Occipital lobe (tissue), 2 donors: ENCODE data around the gene PIEZO1. TPM values are rescaled to one million over a fixed set of nuclear protein-coding genes. Genes with fewer than 3 reads are reported as not detected.

Source experiments
- DNase-seq: peaks from one replicate; lab custom pipeline; 2025; lab: John Stamatoyannopoulos, UW
- total RNA-seq: library from RNA; depleted of rRNA; stranded (reverse); fragments of >200 nt; gene quantifications from one replicate; pipeline ENCODE4 v1.2.3, GENCODE V29; 2014

PIEZO1 gene
- total RNA-seq, 1 donor from 2014 or later: 4.8 TPM

GRCh38 chr16:88706229-88706964, 78.6 kb downstream of the PIEZO1 start, which contains the start of the genes CTU2 and RNF166:
TSS of gene CTU2 (plus strand) at chr16:88706503. CDS start at chr16:88706531, 28 bp downstream.
TSS of gene RNF166 (minus strand) at chr16:88706408. CDS start at chr16:88706325, 83 bp downstream.
- DNase-seq: peak; percentile 81

GRCh38 chr16:88705801-88706228, 79.2 kb downstream of the PIEZO1 start:
- DNase-seq: no peak

GRCh38 chr16:88705076-88705684, 79.8 kb downstream of the PIEZO1 start:
- DNase-seq: no peak

GRCh38 chr16:88703486-88704309, 81.3 kb downstream of the PIEZO1 start:
- peak; percentile 39 for DNase-seq

GRCh38 chr16:88702371-88703210, 82.4 kb downstream of the PIEZO1 start:
- DNase-seq: no peak

- DNase-seq: no peak
Observed at GRCh38 chr16:88701581-88702370, 83.2 kb downstream of the PIEZO1 start.

- no peak for DNase-seq
Observed at GRCh38 chr16:88700636-88701482, 84.2 kb downstream of the PIEZO1 start.

GRCh38 chr16:88700322-88700635, 84.7 kb downstream of the PIEZO1 start:
- no peak for DNase-seq

GRCh38 chr16:88699180-88699579, 85.8 kb downstream of the PIEZO1 start:
- no peak for DNase-seq

GRCh38 chr16:88698646-88699045, 86.4 kb downstream of the PIEZO1 start:
- no peak for DNase-seq

- DNase-seq: no peak
Observed at GRCh38 chr16:88697831-88698615, 87.0 kb downstream of the PIEZO1 start.

- DNase-seq: no peak
Observed at GRCh38 chr16:88697116-88697830, 87.7 kb downstream of the PIEZO1 start.

GRCh38 chr16:88696441-88696840, 88.6 kb downstream of the PIEZO1 start:
- no peak for DNase-seq

- no peak for DNase-seq
Observed at GRCh38 chr16:88695753-88696152, 89.3 kb downstream of the PIEZO1 start.

GRCh38 chr16:88695218-88695617, 89.8 kb downstream of the PIEZO1 start:
- DNase-seq: no peak

GRCh38 chr16:88694221-88695087, 90.6 kb downstream of the PIEZO1 start:
- no peak for DNase-seq
